ENCODE measurements around the gene CASZ1.

The CASZ1 gene

GRCh38 chr1:10685196-10685807, 111.1 kb downstream of the CASZ1 start:
- Mint-ChIP-seq H3K27me3 (no peaks in the 10 kb centered on the region), H3K4me1 (ENCODE audit: low read depth) (peaks cover 3% of the 10 kb centered on the region), H3K27ac (no peak overlapping the region), H3K4me3 (no peak overlapping the region), H3K36me3 (no peaks in the 10 kb centered on the region), H3K9me3 (ENCODE audit: low read depth) (no peaks in the 10 kb centered on the region)

GRCh38 chr1:10684221-10684620, 112.2 kb downstream of the CASZ1 start:
- no peaks in the 10 kb centered on the region for H3K9me3 Mint-ChIP-seq (ENCODE audit: low read depth)

GRCh38 chr1:10682449-10683309, 113.8 kb downstream of the CASZ1 start:
- no peaks in the 10 kb centered on the region for H3K9me3 Mint-ChIP-seq (ENCODE audit: low read depth)
- no peaks in the 10 kb centered on the region for H3K36me3 Mint-ChIP-seq
- H3K27ac Mint-ChIP-seq = no peak overlapping the region
- no peaks in the 10 kb centered on the region for H3K27me3 Mint-ChIP-seq
- no peak overlapping the region for H3K4me3 Mint-ChIP-seq
- peaks cover 3% of the 10 kb centered on the region for H3K4me1 Mint-ChIP-seq (ENCODE audit: low read depth)

More at GRCh38 chr1:10684221-10684620, 112.2 kb downstream of the CASZ1 start:
- peaks cover 3% of the 10 kb centered on the region for H3K4me1 Mint-ChIP-seq (ENCODE audit: low read depth)
- no peak overlapping the region for H3K27ac Mint-ChIP-seq
- H3K4me3 Mint-ChIP-seq = no peak overlapping the region
- no peaks in the 10 kb centered on the region for H3K36me3 Mint-ChIP-seq
- H3K27me3 Mint-ChIP-seq = no peaks in the 10 kb centered on the region

- H3K9me3 Mint-ChIP-seq (ENCODE audit: low read depth) = no peaks in the 10 kb centered on the region
- H3K27me3 Mint-ChIP-seq = no peaks in the 10 kb centered on the region
- H3K27ac Mint-ChIP-seq = no peak overlapping the region
- H3K4me1 Mint-ChIP-seq (ENCODE audit: low read depth) = peaks cover 3% of the 10 kb centered on the region
- no peak overlapping the region for H3K4me3 Mint-ChIP-seq
- no peaks in the 10 kb centered on the region for H3K36me3 Mint-ChIP-seq
Measured at GRCh38 chr1:10682108-10682445, 114.4 kb downstream of the CASZ1 start.

- H3K4me3 Mint-ChIP-seq = no peak overlapping the region
- no peak overlapping the region for H3K27ac Mint-ChIP-seq
- H3K27me3 Mint-ChIP-seq = no peaks in the 10 kb centered on the region
- H3K9me3 Mint-ChIP-seq (ENCODE audit: low read depth) = no peaks in the 10 kb centered on the region
- peaks cover 3% of the 10 kb centered on the region for H3K4me1 Mint-ChIP-seq (ENCODE audit: low read depth)
- H3K36me3 Mint-ChIP-seq = no peaks in the 10 kb centered on the region
Measured at GRCh38 chr1:10681296-10682107, 114.9 kb downstream of the CASZ1 start.

DNA sequence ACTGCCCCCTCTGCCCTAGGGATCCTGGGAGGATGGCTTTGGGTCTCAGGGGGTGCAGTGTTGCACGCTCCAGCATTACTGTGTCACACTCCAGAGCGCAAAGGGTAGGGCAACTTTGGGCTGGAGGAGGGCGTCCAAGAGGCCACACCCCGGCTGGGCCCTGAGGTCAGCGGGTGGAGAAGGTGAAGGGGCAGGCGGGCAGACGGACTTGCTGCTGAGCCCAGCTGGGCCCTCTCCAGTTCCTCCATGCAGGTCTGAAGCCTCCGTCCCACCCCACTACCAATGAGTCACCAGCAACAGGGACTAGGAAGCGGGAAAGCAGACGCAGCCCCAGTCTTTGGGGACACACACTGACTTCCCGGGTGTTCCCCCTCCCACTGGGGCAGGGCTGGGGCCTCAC, 116.0 kb downstream of the CASZ1 start:
- H3K4me3 Mint-ChIP-seq = no peak overlapping the region
- H3K9me3 Mint-ChIP-seq (ENCODE audit: low read depth) = no peaks in the 10 kb centered on the region
- H3K4me1 Mint-ChIP-seq (ENCODE audit: low read depth) = peaks cover 3% of the 10 kb centered on the region
- H3K36me3 Mint-ChIP-seq = no peaks in the 10 kb centered on the region
- no peak overlapping the region for H3K27ac Mint-ChIP-seq
- H3K27me3 Mint-ChIP-seq = no peaks in the 10 kb centered on the region

GRCh38 chr1:10679496-10680220, 116.8 kb downstream of the CASZ1 start:
- no peak overlapping the region for H3K4me3 Mint-ChIP-seq
- no peaks in the 10 kb centered on the region for H3K27me3 Mint-ChIP-seq
- no peaks in the 10 kb centered on the region for H3K36me3 Mint-ChIP-seq
- peaks cover 3% of the 10 kb centered on the region for H3K4me1 Mint-ChIP-seq (ENCODE audit: low read depth)
- no peaks in the 10 kb centered on the region for H3K9me3 Mint-ChIP-seq (ENCODE audit: low read depth)
- no peak overlapping the region for H3K27ac Mint-ChIP-seq

DNA sequence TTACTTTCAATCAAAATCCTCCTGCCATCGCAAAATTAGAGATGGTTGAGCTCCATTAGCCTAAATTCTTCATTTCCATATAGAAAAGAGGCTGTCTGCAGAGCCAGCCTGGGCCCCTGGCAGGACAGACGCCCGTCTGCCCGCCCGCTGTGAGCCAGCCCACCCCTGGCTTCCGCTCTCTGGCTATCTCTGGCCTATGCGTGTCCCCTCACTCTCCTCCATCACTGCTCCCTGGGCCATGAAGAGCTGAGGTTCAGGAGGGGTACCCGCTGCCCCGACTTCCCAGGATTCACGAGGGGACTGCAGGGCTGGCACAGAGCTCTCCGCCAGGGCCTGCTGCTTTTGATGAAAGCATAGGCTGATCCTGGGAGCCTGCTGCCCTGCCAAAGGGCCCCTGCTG, 117.6 kb downstream of the CASZ1 start:
- Mint-ChIP-seq H3K4me1 (ENCODE audit: low read depth) (peaks cover 3% of the 10 kb centered on the region), H3K27ac (no peak overlapping the region), H3K36me3 (no peaks in the 10 kb centered on the region), H3K4me3 (no peak overlapping the region), H3K9me3 (ENCODE audit: low read depth) (no peaks in the 10 kb centered on the region), H3K27me3 (no peaks in the 10 kb centered on the region)

DNA sequence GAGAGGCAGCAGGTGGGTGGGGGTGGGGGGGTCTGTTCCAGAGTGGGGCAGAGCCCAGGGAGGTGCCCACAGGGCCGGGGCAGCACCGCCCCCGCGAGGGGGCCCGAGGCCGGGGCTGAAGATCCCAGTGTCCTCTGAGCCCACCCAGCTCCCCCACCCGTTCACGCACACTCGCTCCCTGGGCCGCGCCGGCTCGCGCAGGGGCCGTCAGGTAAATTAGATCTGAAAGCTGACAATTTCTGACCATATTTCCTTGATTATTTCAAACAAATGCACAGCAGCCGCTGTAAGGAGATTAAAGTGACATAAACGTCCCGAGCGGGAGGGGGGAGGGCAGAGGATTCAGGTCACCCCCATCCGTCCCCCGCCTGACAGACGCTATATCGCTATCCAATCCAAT, 118.0 kb downstream of the CASZ1 start:
- Mint-ChIP-seq H3K27ac (no peak overlapping the region), H3K4me1 (ENCODE audit: low read depth) (peaks cover 3% of the 10 kb centered on the region), H3K36me3 (no peaks in the 10 kb centered on the region), H3K9me3 (ENCODE audit: low read depth) (no peaks in the 10 kb centered on the region), H3K27me3 (no peaks in the 10 kb centered on the region), H3K4me3 (no peak overlapping the region)

DNA sequence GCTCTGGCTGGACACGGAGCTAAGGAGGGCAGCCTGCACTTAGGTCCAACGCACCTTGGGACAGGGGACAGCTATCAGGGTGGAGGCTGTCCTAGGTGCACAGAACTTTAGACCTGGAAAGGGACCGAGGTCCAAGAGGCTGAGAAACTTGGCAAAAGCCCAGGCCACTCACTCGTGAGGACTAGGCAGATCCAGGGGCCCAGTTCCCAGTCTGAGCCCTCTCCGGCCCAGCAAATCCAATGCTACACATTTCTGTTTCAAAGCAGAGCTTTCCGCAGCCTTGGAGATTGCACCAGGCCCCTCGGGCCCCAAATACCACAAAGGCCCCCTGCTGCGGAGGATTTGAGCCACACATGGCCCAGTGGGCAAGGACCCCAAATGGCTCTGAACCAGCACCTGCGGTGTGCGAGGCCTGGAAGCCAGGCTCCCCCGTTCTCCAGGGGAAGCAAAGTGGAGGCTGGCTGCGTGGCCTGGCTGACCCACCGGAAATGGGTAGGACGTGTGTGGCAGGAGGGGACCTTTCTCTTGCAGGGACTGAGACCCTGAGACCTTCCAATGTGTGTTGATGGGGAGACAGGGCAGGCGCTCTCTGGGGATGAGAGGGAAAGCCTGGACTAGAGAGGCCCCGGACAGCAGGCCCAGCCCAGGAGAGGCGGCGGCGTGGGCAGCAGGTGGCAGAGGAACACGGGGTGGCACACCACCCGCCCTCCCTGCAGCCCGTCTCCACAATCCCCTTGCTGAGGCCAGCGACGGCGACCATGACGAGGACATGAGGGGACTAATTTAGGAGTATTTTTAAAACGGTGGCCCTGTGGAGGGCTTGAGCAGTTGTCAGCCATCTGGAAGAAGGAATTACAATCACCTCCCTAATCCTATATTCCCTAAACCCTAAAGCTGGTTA, 118.7 kb downstream of the CASZ1 start:
- Mint-ChIP-seq H3K4me1 (ENCODE audit: low read depth) (peaks cover 2% of the 10 kb centered on the region), H3K9me3 (ENCODE audit: low read depth) (no peaks in the 10 kb centered on the region), H3K27ac (no peak overlapping the region), H3K36me3 (no peaks in the 10 kb centered on the region), H3K4me3 (no peak overlapping the region), H3K27me3 (no peaks in the 10 kb centered on the region)

- no peaks in the 10 kb centered on the region for H3K27me3 Mint-ChIP-seq
- peaks cover 2% of the 10 kb centered on the region for H3K4me1 Mint-ChIP-seq (ENCODE audit: low read depth)
- H3K9me3 Mint-ChIP-seq (ENCODE audit: low read depth) = no peaks in the 10 kb centered on the region
- H3K36me3 Mint-ChIP-seq = no peaks in the 10 kb centered on the region
- H3K27ac Mint-ChIP-seq = no peak overlapping the region
- H3K4me3 Mint-ChIP-seq = no peak overlapping the region
Measured at GRCh38 chr1:10676963-10677362, 119.5 kb downstream of the CASZ1 start.

GRCh38 chr1:10675813-10676212, 120.6 kb downstream of the CASZ1 start:
- Mint-ChIP-seq H3K9me3 (ENCODE audit: low read depth) (no peaks in the 10 kb centered on the region), H3K27me3 (no peaks in the 10 kb centered on the region), H3K36me3 (no peaks in the 10 kb centered on the region), H3K4me3 (no peak overlapping the region), H3K4me1 (ENCODE audit: low read depth) (no peaks in the 10 kb centered on the region), H3K27ac (no peak overlapping the region)

DNA sequence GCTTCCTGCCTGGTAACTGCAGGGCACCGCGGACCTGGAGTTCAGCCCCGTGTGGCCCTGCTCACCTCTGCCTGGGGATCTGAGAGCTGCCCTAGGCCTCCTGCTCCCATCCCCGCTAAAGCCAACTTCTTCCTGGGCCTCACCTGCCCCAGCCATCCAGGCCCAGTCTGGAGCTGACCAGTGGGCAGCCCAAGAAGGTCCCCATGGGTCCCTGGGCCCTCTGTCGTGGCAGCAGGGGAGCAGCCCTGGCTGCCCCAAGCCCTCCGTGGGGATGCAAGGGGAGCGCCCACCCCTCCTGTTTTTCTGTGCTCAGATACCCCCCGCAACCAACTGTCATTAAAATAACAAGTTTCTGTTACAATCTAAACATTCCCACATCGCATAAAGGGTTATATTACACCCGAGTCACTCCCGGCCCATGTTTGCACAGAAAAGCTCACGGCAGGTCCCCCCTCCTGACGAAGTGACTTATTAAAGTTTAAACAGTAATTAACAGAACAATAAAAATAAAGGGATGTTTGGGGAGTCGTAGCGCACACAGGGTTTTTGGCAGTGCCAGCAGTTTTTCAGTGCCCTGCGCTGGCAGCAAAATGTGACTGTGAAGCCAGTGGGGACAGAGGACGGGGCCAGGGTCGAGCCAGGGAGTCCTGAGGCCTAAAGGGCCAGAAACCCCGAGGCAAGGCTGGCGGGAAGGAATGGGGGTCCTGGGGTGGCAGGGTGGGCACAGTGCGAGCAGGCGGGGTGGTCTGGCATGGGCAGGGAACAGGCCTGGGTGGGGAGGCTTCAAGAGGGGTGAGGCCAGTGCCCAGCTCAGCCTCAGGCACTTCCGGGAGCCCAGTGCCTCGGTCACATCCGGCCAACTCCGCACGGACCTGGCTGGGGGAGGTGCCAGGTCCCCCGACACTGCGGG, 121.5 kb downstream of the CASZ1 start:
- H3K9me3 Mint-ChIP-seq (ENCODE audit: low read depth) = no peaks in the 10 kb centered on the region
- no peak overlapping the region for H3K27ac Mint-ChIP-seq
- H3K27me3 Mint-ChIP-seq = no peaks in the 10 kb centered on the region
- no peaks in the 10 kb centered on the region for H3K36me3 Mint-ChIP-seq
- H3K4me1 Mint-ChIP-seq (ENCODE audit: low read depth) = no peaks in the 10 kb centered on the region
- H3K4me3 Mint-ChIP-seq = no peak overlapping the region

Measured in activated naive CD8-positive, alpha-beta T cell (primary cell).